ENCODE measurements around the gene MUC3A. TPM values are rescaled to one million over a fixed set of nuclear protein-coding genes. Genes with fewer than 3 reads are reported as not detected.
"Not testable (repeated sequence)": the region's sequence is repeated elsewhere in the genome, so short reads cannot be mapped to it uniquely, and the experiment has no call there.

The MUC3A gene
- total RNA-seq, 1 donor from 2014 or later: under 0.01 TPM

DNA sequence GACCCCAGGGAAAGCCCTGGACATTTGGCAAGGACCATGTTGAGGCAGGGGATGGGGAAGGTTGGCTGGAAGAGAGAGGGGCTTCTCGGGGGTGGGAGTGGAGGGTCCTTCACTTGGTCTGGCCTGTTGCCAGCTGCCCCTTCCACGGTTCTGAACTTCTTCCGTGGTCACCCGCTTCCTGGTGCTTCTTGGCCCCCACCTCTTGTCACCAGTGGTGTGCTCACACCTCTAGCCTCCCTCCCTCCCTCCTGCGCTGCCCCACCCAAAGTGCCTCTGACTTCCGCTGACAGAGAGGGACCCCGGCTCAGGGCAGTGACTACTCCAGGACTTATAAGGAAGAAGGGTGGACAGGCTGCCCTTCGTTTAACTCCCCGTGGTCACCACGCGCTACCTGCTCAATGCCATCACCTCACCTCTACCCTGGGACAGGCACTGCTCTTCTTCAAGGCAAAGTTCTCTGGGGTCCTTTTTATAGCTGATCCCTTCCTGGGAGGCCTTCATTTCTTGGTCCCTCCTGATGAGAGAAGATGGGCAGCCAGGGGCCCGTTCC, 19.8 kb downstream of the MUC3A start, which contains the start of gene MUC12:
Gene MUC12, plus strand, starts transcription at position 500 of the 550 bp plus-strand sequence. CDS start 58 bp downstream, outside the sequence.
- DNase-seq (ENCODE audit: low spot score in 2 of 2) (no peak), FAIRE-seq (no peak)

DNA sequence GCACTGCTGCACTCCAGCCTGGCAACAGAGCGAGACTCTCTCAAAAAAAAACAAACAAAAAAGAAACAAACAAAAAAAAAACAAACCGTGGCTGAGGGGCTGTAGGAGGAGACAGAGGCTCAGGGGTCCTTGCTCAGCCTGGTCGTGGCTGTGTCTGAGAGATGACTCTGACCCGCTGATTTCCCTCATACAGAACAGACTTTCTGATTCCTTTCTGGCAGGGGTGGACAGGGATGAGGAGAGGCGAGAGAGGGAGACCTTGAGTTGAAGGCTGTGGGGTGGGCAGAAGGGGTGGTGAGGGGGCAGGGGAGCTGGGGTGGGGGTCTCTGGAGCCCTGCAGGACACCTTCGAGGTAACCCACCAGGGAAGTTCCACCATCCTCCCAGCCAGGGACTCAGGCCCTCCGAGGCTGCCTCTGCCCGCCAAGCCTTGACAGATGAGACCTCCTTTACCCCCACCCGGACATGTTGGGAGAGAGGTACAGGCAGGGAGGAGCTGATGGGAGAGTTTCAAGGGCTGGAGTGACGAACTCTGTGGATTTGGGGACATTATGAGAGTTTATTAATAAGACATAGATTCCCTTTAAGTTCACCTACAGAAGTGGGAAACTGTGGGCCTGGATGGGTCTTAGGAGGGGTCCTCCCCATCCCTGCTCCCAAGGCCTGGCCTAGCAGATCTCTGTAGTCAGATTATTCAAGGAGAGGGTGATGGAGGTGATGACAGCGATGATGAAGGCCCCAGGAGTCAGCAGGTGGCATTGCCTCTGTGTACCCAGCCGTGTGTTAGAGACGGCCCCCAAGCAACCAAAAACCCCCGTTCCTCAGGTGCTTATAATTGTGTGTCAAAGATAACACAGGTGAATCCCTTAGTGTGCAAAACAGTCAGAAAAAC, 22.0 kb downstream of the MUC3A start:
- no peak for DNase-seq (ENCODE audit: low spot score in 2 of 2)
- no peak for FAIRE-seq

GRCh38 chr7:100972002-100972347, 22.6 kb downstream of the MUC3A start:
- no peak for FAIRE-seq
- no peak for DNase-seq (ENCODE audit: low spot score in 2 of 2)

GRCh38 chr7:100974021-100974420, 24.7 kb downstream of the MUC3A start:
- FAIRE-seq (no peak), DNase-seq (ENCODE audit: low spot score in 2 of 2) (no peak)

- DNase-seq (ENCODE audit: low spot score in 2 of 2): no peak
- no peak for FAIRE-seq
Measured at GRCh38 chr7:100975371-100975821, 26.1 kb downstream of the MUC3A start.

- FAIRE-seq (no peak), DNase-seq (ENCODE audit: low spot score in 2 of 2) (no peak)
Measured at GRCh38 chr7:100978300-100978699, 29.0 kb downstream of the MUC3A start.

- FAIRE-seq (no peak), DNase-seq (ENCODE audit: low spot score in 2 of 2) (no peak)
Measured at GRCh38 chr7:100983451-100984187, 34.3 kb downstream of the MUC3A start.

DNA sequence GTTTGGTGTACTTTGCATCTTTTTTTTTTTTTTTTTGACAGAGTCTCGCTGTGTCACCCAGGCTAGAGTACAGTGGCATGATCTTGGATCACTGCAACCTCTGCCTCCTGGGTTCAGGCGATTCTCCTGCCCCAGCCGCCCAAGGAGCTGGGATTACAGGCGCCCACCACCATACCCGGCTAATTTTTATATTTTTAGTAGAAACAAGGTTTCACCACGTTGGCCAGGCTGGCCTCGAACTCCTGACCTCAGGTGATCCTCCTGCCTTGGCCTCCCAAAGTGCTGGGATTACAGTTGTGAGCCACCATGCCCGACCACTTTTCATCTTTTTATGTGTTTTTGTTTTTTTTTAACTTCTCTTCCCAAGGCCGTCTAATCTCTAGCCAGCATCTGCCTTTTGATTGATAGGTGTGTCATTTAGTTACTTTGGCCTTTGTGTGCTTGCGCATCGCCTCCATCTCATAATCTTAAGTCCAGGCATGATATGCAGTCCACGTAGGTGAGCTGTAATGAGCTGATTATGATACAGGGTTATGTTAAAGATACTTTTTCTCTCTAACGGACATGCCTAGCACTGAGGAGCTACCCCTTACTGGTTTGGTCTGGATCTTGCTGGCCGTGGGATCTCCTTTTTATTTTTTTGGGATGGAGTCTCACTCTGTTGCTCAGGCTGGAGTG, 35.0 kb downstream of the MUC3A start:
- DNase-seq (ENCODE audit: low spot score in 2 of 2); FAIRE-seq: not testable (repeated sequence)

DNA sequence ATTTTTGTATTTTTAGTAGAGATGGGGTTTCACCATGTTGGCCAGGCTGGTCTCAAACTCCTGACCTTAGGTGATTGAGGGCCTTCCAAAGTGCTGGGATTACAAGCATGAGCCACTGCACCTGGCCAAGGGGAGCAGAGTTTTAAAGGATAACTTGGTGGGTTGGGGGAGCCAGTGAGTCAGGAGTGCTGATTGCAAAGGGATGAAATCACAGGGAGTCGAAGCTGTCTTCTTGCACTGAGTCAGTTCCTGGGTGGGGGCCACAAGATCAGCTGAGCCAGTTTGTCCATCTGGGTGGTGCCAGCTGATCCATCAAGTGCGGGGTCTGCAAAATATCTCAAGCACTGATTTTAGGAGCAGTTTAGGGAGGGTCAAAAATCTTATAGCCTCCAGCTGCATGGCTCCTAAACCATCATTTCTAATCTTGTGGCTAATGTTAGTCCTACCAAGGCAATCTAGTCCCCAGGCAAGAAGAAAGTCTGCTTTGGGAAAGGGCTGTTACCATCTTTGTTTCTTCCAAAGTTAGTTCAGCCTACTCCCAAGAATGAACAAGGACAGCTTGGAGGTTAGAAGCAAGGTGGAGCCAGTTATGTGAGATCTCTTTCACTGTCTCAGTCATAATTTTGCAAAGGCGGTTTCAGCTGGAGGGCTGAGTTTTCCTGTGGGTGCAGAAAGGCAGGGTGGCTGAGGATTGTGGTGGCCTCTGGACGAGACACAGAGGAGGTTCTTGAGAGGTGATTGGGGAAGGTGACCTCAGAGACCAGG, 35.9 kb downstream of the MUC3A start:
- DNase-seq (ENCODE audit: low spot score in 2 of 2); FAIRE-seq: not testable (repeated sequence)

- FAIRE-seq (no peak), DNase-seq (ENCODE audit: low spot score in 2 of 2) (no peak)
Measured at GRCh38 chr7:100991631-100992030, 42.3 kb downstream of the MUC3A start.

- DNase-seq (ENCODE audit: low spot score in 2 of 2); FAIRE-seq: not testable (repeated sequence)
Measured at GRCh38 chr7:100992280-100992679, 42.9 kb downstream of the MUC3A start.

- FAIRE-seq; DNase-seq (ENCODE audit: low spot score in 2 of 2): not testable (repeated sequence)
Measured at GRCh38 chr7:100994671-100995070, 45.3 kb downstream of the MUC3A start.

GRCh38 chr7:100998530-100998929, 49.2 kb downstream of the MUC3A start:
- DNase-seq (ENCODE audit: low spot score in 2 of 2); FAIRE-seq: not testable (repeated sequence)

GRCh38 chr7:100999334-100999733, 50.0 kb downstream of the MUC3A start:
- not testable (repeated sequence) for DNase-seq (ENCODE audit: low spot score in 2 of 2); FAIRE-seq

- not testable (repeated sequence) for FAIRE-seq; DNase-seq (ENCODE audit: low spot score in 2 of 2)
Measured at GRCh38 chr7:101000025-101000424, 50.7 kb downstream of the MUC3A start.

GRCh38 chr7:101002333-101002732, 53.0 kb downstream of the MUC3A start:
- DNase-seq (ENCODE audit: low spot score in 2 of 2); FAIRE-seq: not testable (repeated sequence)

- DNase-seq (ENCODE audit: low spot score in 2 of 2): not testable (repeated sequence)
Measured at GRCh38 chr7:101007361-101007760, 58.0 kb downstream of the MUC3A start.

GRCh38 chr7:101009629-101010028, 60.3 kb downstream of the MUC3A start:
- FAIRE-seq (no peak), DNase-seq (ENCODE audit: low spot score in 2 of 2) (no peak)

More at GRCh38 chr7:101007361-101007760, 58.0 kb downstream of the MUC3A start:
- not testable (repeated sequence) for FAIRE-seq

DNA sequence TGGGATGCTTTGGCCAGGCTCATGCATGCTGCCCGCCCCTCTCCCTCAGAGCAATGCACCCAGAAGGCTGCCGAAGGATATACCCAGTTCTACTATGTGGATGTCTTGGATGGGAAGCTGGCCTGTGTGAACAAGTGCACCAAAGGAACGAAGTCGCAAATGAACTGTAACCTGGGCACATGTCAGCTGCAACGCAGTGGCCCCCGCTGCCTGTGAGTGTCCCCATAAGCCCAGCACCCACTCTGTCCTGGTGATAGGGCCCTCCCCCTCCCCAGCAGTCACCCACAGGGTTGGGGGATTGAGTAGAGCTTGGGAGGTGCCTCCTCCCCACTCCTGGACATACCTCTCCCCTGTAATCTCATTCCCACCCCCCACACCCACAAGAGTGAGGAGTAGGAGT, 63.6 kb downstream of the MUC3A start:
- no peak for FAIRE-seq

More for the DNA sequence above, 63.6 kb downstream of the MUC3A start:
- DNase-seq (ENCODE audit: low spot score in 2 of 2): no peak

Measured in frontal cortex (tissue), 4 donors.